DND-41 (cell line): Measurements from ENCODE around the gene DOLPP1.

Source experiments
- ATAC-seq: fragments of 200-7000 bp; cut with Tn5 transposase; 3 replicates; pipeline ENCODE4 v1.9.1; 2021; ENCODE audit warnings: low read depth; ENCODE audit not compliant: insufficient read depth
- DNase-seq: peaks from one replicate; pipeline ENCODE4 v3.0.0-alpha.2; 2020
- H2AFZ ChIP-seq: 2 replicates; pipeline ENCODE4 v1.6.0; 2012; ENCODE audit warnings: low read depth, low read length
- H3K27ac ChIP-seq: 2 replicates; pipeline ENCODE4 v1.5.1; 2012; ENCODE audit warnings: low read length, inconsistent platforms
- H3K27me3 ChIP-seq: fragments of 200-600 bp; sonication (generic); 2 replicates; pipeline ENCODE4 v1.6.0; 2012; ENCODE audit warnings: low read length, mild to moderate bottlenecking, inconsistent platforms; ENCODE audit not compliant: insufficient read depth, poor library complexity
- H3K36me3 ChIP-seq: 2 replicates; pipeline ENCODE4 v1.5.1; 2012; ENCODE audit warnings: low read length, inconsistent platforms; ENCODE audit not compliant: insufficient read depth
- H3K4me1 ChIP-seq: 2 replicates; pipeline ENCODE4 v1.5.1; 2012; ENCODE audit warnings: mild to moderate bottlenecking, low read length; ENCODE audit not compliant: insufficient read depth
- H3K4me2 ChIP-seq: 2 replicates; pipeline ENCODE4 v1.6.0; 2012; ENCODE audit warnings: mild to moderate bottlenecking, moderate library complexity, low read length, inconsistent platforms; ENCODE audit not compliant: insufficient read depth
- H3K4me3 ChIP-seq, 2 experiments: fragments of 200-600 bp in 1 of 2; shearing (Covaris generic) in 1 of 2; 2 replicates each; pipeline ENCODE4 v1.5.1; 2012 to 2016; ENCODE audit warnings: inconsistent platforms in 2 of 2, low read length in 2 of 2, mild to moderate bottlenecking in 2 of 2, low read depth in 1 of 2, moderate library complexity in 1 of 2
- H3K79me2 ChIP-seq: 2 replicates; pipeline ENCODE4 v1.6.0; 2012; ENCODE audit warnings: low read length, inconsistent platforms; ENCODE audit not compliant: insufficient read depth
- H3K9ac ChIP-seq: 2 replicates; pipeline ENCODE4 v1.6.0; 2012; ENCODE audit warnings: low read depth, mild to moderate bottlenecking, inconsistent platforms, low read length, moderate library complexity
- H3K9me3 ChIP-seq: 2 replicates; pipeline ENCODE4 v1.5.1; 2012; ENCODE audit warnings: low read length, moderate library complexity, mild to moderate bottlenecking, inconsistent platforms; ENCODE audit not compliant: insufficient read depth, severe bottlenecking
- H4K20me1 ChIP-seq: 2 replicates; pipeline ENCODE4 v1.6.0; 2012; ENCODE audit warnings: low read length; ENCODE audit not compliant: insufficient read depth
- EZH2 ChIP-seq: IDR thresholded peaks from 3 replicates; pipeline ENCODE4 v1.6.1; 2012; ENCODE audit warnings: borderline replicate concordance, low read depth, mild to moderate bottlenecking, moderate library complexity, low read length, inconsistent platforms; ENCODE audit not compliant: severe bottlenecking
- TF ChIP-seq, protein P1 (sequence below): IDR thresholded peaks from 2 replicates; pipeline ENCODE4 v1.5.1; 2012; ENCODE audit warnings: borderline replicate concordance, low read length, moderate library complexity, mild to moderate bottlenecking; ENCODE audit not compliant: poor library complexity, severe bottlenecking; ENCODE audit errors: extremely low read depth

The DOLPP1 gene

DNA sequence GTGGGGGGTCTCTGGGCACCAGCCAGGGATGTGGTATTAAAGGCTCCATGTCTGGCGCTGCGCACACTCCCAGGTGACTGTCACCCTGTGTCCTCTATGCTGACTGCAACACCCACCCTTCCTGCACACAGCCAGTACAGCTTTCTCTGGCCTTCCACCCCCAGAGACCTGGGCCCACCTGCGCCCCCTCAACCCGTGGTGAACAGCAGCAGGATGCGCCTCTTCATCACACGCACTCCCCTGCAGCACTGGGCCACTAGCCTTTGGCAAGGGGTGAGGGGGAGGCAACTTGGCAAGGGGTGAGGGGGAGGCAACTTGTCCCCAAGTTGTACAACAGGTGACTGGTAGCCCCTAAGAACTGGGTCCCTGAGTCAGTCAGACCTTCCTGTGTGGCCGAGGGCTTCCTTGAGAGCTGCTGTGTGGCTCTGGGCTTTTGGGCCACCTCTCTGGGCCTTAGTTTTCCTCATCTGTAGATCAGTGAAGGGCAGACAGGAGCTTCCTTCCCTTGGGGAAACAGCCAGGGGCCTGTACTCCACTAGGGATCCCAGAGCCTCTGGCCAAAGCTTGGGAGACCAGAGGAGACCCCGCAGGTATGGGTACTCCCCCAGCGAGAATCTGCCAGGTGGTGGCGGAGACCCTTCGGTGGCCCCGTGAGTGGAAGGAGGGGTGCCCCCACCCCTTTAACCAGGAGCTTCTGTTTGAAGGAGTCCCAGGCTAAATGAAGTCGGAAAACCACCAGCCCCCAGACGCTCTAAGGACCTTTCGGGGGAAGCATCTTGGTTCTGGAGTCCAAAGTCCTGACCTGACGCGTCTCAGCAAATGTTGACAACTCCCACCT lies 25.2 kb downstream of the DOLPP1 start:
- Histone ChIP-seq H3K27me3 (no peaks in the 10 kb centered on the region), H3K9me3 (no peaks in the 10 kb centered on the region), H3K4me1 (peaks cover 8% of the 10 kb centered on the region), H2AFZ (no peak overlapping the region), H3K27ac (no peak overlapping the region), H3K4me2 (no peak overlapping the region), H3K79me2 (peaks cover 3% of the 10 kb centered on the region; the same call in 1 of the 2 replicates), H4K20me1 (no peaks in the 10 kb centered on the region), H3K9ac (no peak overlapping the region), H3K4me3 (no peak overlapping the region), H3K36me3 (no peaks in the 10 kb centered on the region)
- DNase-seq: no peak
- no peak for ATAC-seq
- TF ChIP-seq EZH2: no peak
- TF ChIP-seq, protein P1, sequence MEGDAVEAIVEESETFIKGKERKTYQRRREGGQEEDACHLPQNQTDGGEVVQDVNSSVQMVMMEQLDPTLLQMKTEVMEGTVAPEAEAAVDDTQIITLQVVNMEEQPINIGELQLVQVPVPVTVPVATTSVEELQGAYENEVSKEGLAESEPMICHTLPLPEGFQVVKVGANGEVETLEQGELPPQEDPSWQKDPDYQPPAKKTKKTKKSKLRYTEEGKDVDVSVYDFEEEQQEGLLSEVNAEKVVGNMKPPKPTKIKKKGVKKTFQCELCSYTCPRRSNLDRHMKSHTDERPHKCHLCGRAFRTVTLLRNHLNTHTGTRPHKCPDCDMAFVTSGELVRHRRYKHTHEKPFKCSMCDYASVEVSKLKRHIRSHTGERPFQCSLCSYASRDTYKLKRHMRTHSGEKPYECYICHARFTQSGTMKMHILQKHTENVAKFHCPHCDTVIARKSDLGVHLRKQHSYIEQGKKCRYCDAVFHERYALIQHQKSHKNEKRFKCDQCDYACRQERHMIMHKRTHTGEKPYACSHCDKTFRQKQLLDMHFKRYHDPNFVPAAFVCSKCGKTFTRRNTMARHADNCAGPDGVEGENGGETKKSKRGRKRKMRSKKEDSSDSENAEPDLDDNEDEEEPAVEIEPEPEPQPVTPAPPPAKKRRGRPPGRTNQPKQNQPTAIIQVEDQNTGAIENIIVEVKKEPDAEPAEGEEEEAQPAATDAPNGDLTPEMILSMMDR: no peak

DNA sequence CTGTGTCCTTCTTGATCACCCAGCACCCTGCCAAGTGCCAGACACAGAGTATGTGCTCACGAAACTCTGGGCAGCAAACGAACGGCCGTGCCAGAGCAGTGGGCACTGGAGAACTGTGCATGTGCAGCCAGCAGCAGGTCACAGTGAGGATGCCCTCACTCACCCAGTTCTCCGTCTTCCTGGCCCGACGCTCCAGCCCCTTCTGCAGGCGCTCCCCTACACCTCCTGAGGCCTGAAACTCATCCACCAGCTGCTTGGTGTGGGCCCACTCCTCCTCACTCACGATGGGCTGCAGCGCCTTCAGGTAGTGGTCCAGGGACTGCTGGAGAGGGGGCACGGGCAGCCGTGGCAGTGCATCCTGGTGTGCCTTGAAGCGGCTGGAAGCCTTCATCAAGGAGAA lies 26.7 kb downstream of the DOLPP1 start:
- no peak for ATAC-seq
- no peak overlapping the region for H3K27ac ChIP-seq
- H3K9ac ChIP-seq: no peak overlapping the region
- H4K20me1 ChIP-seq: no peaks in the 10 kb centered on the region
- H2AFZ ChIP-seq: no peak overlapping the region
- no peaks in the 10 kb centered on the region; the same call in 1 of the 2 replicates for H3K36me3 ChIP-seq
- H3K79me2 ChIP-seq: peaks cover 18% of the 10 kb centered on the region
- H3K9me3 ChIP-seq: no peaks in the 10 kb centered on the region
- H3K4me1 ChIP-seq: peaks cover 16% of the 10 kb centered on the region
- H3K4me3 ChIP-seq: no peak overlapping the region
- H3K27me3 ChIP-seq: no peaks in the 10 kb centered on the region
- H3K4me2 ChIP-seq: no peak overlapping the region
- no peak for DNase-seq
- TF ChIP-seq, protein P1: no peak
- no peak for TF ChIP-seq EZH2

DNA sequence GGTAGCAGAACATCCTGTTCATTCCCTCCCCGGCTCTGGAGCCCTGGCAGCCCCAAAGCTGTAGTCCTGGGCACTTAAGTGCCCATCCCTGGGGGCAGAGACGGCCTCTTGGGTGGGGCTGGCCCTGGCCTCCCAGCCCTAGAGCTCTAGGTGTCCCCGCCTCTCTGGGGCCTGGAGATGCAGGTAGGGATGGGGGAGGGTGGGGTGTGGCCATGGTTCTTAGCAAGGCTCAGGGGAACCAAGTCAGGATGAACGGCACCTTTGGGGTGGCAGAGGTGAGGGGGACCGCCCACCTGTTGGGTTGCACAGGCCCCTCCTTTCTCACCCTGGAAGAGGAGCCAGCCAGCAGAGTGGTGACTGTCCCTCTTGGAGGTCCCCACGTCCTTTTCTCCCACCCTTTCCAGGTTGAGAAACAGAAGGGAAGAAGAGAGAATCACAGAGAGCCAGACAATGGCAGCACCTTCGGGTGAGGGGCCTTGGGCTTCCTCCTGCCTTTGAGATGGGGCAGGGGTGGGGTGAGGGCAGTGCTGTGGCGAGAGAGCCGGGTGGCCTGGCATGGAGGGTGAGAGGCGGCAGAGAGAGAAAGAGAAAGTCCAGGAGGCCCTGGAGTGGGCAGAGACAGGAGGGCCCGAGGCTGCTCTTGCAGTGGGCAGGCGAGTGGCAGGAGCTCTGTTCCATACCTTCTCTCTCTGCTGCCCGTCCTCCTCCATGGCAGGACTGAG lies 27.3 kb downstream of the DOLPP1 start:
- no peak for TF ChIP-seq EZH2
- TF ChIP-seq, protein P1: no peak
- Histone ChIP-seq H3K36me3 (no peaks in the 10 kb centered on the region; the same call in 1 of the 2 replicates), H3K9me3 (no peaks in the 10 kb centered on the region), H3K27me3 (no peaks in the 10 kb centered on the region), H3K4me2 (no peak overlapping the region), H3K4me1 (peaks cover 21% of the 10 kb centered on the region), H2AFZ (no peak overlapping the region), H3K79me2 (peaks cover 24% of the 10 kb centered on the region), H4K20me1 (no peaks in the 10 kb centered on the region), H3K4me3 (no peak overlapping the region), H3K9ac (no peak overlapping the region), H3K27ac (no peak overlapping the region)
- DNase-seq: no peak
- ATAC-seq: no peak
